HAP-1 (cell line): ENCODE measurements around the gene XYLT1.
"Not testable (repeated sequence)": the region's sequence is repeated elsewhere in the genome, so short reads cannot be mapped to it uniquely, and the experiment has no call there.

Experiments used
- DNase-seq, 2 experiments: peaks; one replicate each; pipeline ENCODE4 v3.0.0-alpha.2; 2016 to 2020; ENCODE audit warnings: low spot score in 2 of 2
- H3K27me3 ChIP-seq: fragments of 250-450 bp; sonication (Bioruptor Pico); 2 replicates; pipeline ENCODE4 v1.5.1; 2020; ENCODE audit warnings: low read depth, mild to moderate bottlenecking, moderate library complexity
- H3K36me3 ChIP-seq: fragments of 250-450 bp; sonication (Bioruptor Pico); replicated peaks from 2 replicates; pipeline ENCODE4 v1.5.1; 2020; ENCODE audit warnings: mild to moderate bottlenecking
- H3K4me1 ChIP-seq: fragments of 250-450 bp; sonication (Bioruptor Pico); 2 replicates; pipeline ENCODE4 v1.5.1; 2020; ENCODE audit warnings: mild to moderate bottlenecking
- H3K4me3 ChIP-seq: fragments of 250-450 bp; sonication (Bioruptor Pico); 2 replicates; pipeline ENCODE4 v1.5.1; 2020; ENCODE audit warnings: mild to moderate bottlenecking, moderate library complexity
- H3K9me3 ChIP-seq: fragments of 250-450 bp; sonication (Bioruptor Pico); 2 replicates; pipeline ENCODE4 v1.5.1; 2020; ENCODE audit warnings: mild to moderate bottlenecking, moderate library complexity
- in situ Hi-C: fragments of 300-500 bp; cut with MboI; formaldehyde crosslinking; loops from 3 replicates; pipeline ENCODE4 v1.14.3; 2020; ENCODE audit warnings: low sequenced_read_pairs, inconsistent platforms, mixed read lengths

Gene XYLT1

DNA sequence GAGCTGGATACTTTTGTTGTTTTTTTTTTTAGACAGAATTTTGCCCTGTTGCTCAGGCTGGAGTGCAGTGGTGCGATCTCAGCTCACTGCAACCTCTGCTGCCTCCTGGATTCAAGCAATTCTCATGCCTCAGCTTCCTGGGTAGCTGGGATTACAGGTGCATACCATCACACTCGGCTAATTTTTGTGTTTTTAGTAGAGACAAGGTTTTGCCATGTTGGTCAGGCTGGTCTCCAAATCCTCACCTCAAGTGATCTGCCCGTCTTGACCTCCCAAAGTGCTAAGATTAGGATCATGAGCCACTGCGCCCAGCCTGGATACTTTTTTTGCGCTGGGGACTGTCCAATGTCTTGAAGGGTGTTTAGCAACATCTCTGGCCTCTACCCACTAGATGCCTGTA lies 32.6 kb upstream of the XYLT1 start:
- in situ Hi-C loops, result no loop called here
- DNase-seq, result no peak
- no peaks in the 10 kb centered on the region for H3K4me1 ChIP-seq
- no peaks in the 10 kb centered on the region for H3K36me3 ChIP-seq
- H3K9me3 ChIP-seq, result no peaks in the 10 kb centered on the region
- no peak overlapping the region for H3K4me3 ChIP-seq
- H3K27me3 ChIP-seq, result no peaks in the 10 kb centered on the region

DNA sequence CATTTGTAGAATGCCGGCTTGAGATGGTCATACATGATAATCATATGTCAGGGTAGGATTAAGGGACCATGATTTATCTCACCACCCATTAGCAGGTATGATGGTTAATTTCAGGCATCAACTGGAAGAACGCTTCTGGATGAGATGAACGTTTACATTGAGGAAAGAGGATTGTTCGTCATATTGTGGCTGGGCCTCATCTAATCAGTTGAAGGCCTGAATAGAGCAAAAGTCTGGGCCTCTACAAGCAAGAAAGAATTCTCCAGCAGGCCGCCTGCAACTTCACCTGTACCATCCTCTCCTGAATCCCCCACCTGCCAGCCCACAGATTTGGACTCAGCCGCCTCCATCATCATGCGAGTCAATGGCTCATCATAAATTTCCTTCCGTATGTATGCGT lies 30.6 kb upstream of the XYLT1 start:
- H3K9me3 ChIP-seq, result no peaks in the 10 kb centered on the region
- no peaks in the 10 kb centered on the region for H3K27me3 ChIP-seq
- no peaks in the 10 kb centered on the region for H3K4me1 ChIP-seq
- H3K4me3 ChIP-seq, result no peak overlapping the region
- in situ Hi-C loops, result no loop called here
- DNase-seq, result no peak
- no peaks in the 10 kb centered on the region for H3K36me3 ChIP-seq

DNA sequence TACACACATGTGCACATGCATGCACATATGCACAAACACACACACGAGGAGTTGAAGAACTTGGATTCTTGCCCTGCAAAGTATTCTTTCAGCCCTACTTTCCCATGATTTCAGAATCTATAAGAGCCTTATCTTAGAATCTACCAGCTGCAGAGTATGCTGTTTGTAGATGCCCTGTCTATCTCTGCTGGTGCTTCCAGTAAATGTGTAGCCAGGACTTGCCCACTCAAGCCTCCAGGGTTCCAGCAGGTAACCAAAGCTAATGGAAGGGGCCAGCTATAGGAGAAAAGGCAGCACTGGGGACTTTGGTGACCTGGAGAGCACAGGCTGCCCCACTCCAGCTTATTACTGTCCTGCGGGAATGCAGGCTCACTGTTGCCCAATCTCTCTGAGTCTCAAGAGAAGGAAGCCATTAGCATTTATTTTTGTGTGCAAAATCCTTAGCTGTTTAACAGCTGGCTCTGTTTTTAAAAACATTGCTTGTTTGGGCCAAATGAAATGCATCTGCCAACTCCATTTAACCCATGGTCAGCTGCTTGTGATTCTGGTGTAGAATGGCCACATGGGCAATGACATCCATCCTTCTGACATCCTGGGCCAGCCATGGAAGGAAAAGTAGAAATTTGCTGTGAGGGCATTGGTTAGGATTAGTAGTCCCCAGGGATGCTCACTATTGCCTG lies 28.6 kb upstream of the XYLT1 start:
- Histone ChIP-seq H3K27me3 (no peaks in the 10 kb centered on the region), H3K9me3 (no peaks in the 10 kb centered on the region)
- in situ Hi-C loops, result no loop called here

DNA sequence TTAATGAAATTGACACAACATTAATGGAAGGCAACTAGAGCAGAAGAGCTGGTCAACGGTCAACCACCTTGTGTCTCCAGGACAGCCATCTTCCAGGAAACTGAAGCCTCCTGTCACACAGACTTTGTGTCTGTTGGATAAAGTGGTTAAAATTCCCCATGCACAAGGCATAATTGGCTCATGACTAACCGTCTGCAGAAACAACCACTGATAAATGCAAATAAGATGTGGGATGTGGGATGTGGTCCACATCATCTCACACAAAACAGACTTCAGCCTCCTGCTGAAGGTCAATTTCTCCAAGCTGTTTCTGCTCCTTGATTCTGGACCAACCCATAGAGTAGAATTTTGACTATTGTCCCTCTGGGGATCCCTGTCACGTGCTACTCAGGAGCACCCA lies 26.9 kb upstream of the XYLT1 start:
- no peaks in the 10 kb centered on the region for H3K9me3 ChIP-seq
- DNase-seq, result no peak
- no peak overlapping the region for H3K4me3 ChIP-seq
- no peaks in the 10 kb centered on the region for H3K36me3 ChIP-seq
- in situ Hi-C loops, result no loop called here
- no peaks in the 10 kb centered on the region for H3K27me3 ChIP-seq
- no peaks in the 10 kb centered on the region for H3K4me1 ChIP-seq

More for the DNA sequence above, 28.6 kb upstream of the XYLT1 start:
- Histone ChIP-seq H3K4me1 (no peaks in the 10 kb centered on the region), H3K4me3 (no peak overlapping the region), H3K36me3 (no peaks in the 10 kb centered on the region)
- DNase-seq, result no peak

DNA sequence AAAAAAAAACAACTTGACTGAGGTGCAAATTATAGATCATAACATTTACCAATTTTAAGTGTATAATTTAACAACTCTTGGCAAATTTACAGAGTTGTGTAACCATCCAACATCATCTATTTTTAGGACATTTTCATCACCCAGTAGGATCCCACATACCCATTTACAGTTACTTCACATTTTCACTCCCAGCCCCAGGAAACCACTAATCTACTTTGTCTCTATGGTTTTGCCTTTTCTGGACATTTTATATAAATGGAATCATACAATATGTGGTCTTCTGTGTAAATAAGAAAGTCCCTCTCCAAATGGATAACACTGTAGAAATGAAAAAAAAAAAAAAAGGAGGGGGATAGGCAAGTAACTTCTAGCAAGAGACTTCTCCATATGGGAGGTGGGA lies 26.1 kb upstream of the XYLT1 start:
- H3K4me1 ChIP-seq, result no peaks in the 10 kb centered on the region
- H3K27me3 ChIP-seq, result no peaks in the 10 kb centered on the region
- H3K4me3 ChIP-seq, result no peak overlapping the region
- DNase-seq, result no peak
- in situ Hi-C loops, result no loop called here
- no peaks in the 10 kb centered on the region for H3K9me3 ChIP-seq
- H3K36me3 ChIP-seq, result no peaks in the 10 kb centered on the region

DNA sequence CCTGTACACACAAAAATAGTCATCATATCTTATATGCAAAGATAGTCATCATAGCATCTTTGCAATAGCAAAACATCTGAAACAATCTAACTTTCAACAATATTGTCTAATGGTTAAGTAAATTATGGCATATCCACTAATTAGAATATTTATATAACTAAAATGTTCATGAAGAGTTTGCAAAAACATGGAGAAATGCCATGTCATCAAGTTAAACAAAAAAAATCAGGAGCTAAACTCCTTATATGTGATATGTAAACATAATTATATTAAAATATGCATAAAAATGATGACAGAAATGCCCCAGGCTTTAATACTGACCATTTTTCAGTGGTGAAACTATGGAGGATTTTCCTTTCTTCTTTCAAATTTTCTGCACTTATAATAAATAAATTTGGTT lies 22.3 kb upstream of the XYLT1 start:
- no peak overlapping the region for H3K4me3 ChIP-seq
- in situ Hi-C loops, result no loop called here

DNA sequence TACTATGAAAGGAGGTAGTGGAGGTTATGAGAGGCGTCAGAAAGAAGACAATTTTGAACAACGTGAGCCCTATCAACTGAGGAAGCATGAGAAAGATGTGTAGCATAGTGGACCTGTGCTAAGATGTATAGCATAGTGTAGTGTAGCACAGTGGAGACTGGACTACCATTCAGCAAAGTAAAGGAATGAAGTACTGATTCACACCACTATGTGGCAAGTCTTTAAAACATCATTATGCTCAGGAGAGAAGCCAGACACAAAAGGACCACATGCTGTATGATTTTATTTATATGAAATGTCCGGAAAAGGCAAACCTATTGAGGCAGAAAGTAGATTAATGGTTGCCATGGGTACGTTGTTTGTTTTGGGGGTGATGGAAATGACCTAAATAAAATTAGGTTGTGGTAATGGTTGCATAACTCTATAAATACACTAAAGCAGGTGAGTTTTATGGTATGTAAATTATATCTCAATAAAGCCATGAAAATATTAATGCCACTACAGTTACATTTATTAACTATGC lies 20.4 kb upstream of the XYLT1 start:
- Histone ChIP-seq H3K36me3 (no peaks in the 10 kb centered on the region), H3K4me3 (no peak overlapping the region), H3K27me3 (no peaks in the 10 kb centered on the region), H3K9me3 (no peaks in the 10 kb centered on the region), H3K4me1 (no peaks in the 10 kb centered on the region)
- no peak for DNase-seq
- in situ Hi-C loops, result no loop called here

More for the DNA sequence above, 22.3 kb upstream of the XYLT1 start:
- Histone ChIP-seq H3K9me3 (no peaks in the 10 kb centered on the region), H3K36me3 (no peaks in the 10 kb centered on the region), H3K27me3 (no peaks in the 10 kb centered on the region), H3K4me1 (no peaks in the 10 kb centered on the region)
- no peak for DNase-seq

DNA sequence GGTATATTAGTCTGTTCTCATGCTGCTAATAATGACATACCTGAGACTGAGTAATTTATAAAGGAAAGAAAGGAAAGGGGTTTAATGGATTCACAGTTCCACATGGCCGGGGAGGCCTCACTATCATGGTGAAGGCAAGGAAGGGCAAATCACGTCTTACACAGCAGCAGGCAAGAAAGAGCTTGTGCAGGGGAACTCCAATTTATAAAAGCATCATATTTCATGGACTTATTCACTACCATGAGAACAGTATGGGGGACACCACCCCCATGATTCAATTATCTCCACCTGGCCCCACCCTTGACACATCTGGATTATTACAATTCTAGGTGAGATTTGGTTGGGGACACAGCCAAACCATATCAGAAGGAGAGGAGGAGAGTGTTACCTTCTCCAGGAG lies 17.7 kb upstream of the XYLT1 start:
- in situ Hi-C loops, result no loop called here
- Histone ChIP-seq H3K27me3 (no peaks in the 10 kb centered on the region), H3K36me3 (no peaks in the 10 kb centered on the region), H3K4me1 (no peaks in the 10 kb centered on the region), H3K9me3 (no peaks in the 10 kb centered on the region), H3K4me3 (no peak overlapping the region)
- no peak for DNase-seq

DNA sequence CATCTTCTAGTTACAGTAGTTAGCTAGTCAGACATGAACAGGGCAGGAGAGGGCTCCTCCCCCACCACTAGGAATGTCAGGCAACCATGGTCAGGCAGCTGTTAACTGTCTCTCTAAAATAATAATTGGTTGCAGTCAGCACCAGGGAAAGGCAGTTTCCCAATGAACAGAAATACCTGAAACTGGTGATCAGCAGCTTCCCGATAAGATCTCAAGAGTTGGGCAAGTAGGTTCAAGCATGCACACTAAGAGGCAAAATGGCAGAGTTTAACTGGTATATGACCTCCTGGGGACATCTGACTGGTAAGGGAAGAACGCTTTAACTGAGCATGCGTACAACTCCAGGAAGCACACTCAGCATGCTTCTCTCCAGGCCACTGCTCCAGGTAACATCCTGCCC lies 12.6 kb upstream of the XYLT1 start:
- H3K4me3 ChIP-seq, result no peak overlapping the region
- no peaks in the 10 kb centered on the region for H3K4me1 ChIP-seq
- in situ Hi-C loops, result no loop called here
- no peaks in the 10 kb centered on the region for H3K36me3 ChIP-seq
- no peaks in the 10 kb centered on the region for H3K9me3 ChIP-seq
- DNase-seq, result no peak
- no peaks in the 10 kb centered on the region for H3K27me3 ChIP-seq

DNA sequence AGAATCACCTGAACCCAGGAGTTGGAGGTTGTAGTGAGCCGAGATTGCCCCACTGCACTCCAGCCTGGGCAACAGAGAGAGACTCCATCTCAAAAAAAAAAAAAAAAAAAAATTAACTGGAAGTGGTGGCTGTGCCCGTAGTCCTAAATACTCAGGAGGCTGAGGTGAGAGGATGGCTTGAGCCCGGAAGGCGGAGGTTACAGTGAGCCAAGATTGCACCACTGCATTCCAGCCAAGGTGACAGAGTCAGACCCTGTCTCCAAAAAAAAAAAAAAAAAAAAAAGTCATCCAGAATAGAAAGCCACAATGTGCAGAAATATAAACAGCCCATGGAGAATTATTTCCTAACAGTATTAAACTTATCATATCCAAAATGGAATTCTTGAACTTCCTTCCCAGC lies 11.6 kb upstream of the XYLT1 start:
- DNase-seq, H3K9me3 ChIP-seq, H3K4me1 ChIP-seq, H3K36me3 ChIP-seq, H3K27me3 ChIP-seq, H3K4me3 ChIP-seq, in situ Hi-C loops: not testable (repeated sequence)

DNA sequence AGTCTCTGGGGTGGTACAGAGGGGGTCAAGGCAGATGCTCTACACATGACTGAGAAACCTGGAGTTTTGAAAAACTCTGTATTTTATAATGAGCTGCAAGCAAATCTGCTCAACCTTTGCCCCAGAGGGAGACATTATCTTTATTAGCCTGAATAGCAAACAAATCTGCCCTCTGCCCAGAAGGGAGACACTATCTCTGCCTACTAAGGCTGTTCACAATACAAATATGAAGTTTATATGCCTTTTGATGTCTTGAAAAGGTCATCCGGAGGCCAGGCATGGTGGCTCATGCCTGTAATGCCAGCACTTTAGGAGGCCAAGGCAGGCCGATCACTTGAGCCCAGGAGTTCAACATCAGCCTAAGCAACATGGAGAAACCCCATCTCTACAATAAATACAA lies 11.0 kb upstream of the XYLT1 start:
- no peak for DNase-seq
- Histone ChIP-seq H3K27me3 (no peaks in the 10 kb centered on the region), H3K9me3 (no peaks in the 10 kb centered on the region), H3K36me3 (no peaks in the 10 kb centered on the region), H3K4me3 (no peak overlapping the region), H3K4me1 (no peaks in the 10 kb centered on the region)
- in situ Hi-C loops, result no loop called here

DNA sequence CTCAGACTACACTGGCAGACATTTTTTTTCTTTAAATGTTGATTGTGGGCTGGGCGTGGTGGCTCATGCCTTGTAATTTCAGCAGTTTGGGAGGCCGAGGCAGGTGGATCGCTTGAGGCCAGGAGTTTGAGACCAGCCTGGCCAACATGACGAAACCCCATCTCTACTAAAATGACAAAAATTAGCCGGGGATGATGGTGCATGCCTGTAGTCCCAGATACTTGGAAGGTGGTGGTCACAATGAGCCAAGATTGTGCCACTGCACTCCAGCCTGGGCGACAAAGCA lies 6.4 kb upstream of the XYLT1 start:
- H3K36me3 ChIP-seq, DNase-seq, in situ Hi-C loops, H3K9me3 ChIP-seq, H3K4me3 ChIP-seq, H3K4me1 ChIP-seq, H3K27me3 ChIP-seq: not testable (repeated sequence)

DNA sequence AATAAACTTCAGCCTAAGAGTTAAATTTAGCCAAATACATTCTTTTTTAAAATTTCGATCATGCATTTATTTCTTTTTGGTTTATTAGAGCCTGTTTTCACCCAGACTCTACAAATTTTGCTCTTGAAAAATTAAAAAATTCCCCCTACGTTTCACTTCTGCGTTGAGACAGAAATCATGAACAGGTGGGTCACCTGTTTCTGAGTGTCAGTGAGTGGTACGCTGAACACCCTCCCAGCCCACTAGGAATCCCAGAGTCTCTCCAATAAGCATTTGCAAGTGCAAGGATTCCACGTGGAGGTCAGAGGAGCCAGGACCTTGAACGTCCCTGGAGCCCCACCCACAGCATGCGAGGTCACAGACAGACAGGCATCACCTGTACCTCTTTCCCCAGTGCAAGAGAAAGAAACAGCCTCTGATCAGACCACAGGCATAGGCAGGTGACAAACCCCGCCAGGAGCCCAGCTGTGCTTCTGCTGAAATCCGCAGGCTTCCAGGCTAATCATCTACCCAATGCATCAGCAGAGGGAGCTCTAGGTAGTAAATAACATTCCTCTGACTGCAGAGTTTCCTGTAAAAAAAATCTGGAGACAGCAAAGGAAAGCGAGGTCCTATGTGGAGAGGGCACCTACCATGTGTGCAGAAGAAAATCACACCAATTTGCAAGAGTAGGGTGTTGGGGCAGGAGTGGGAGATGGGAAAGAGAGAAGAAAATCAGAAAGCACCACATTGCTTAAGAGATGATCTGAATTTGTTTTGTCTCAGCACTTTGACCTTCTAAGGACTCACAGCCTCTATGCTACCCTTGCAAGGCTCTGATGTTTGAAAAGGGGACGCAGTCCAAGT lies 5.9 kb upstream of the XYLT1 start:
- Histone ChIP-seq H3K9me3 (no peaks in the 10 kb centered on the region), H3K27me3 (no peaks in the 10 kb centered on the region), H3K36me3 (no peaks in the 10 kb centered on the region), H3K4me3 (no peak overlapping the region), H3K4me1 (no peaks in the 10 kb centered on the region)
- in situ Hi-C loops, result no loop called here
- no peak for DNase-seq

DNA sequence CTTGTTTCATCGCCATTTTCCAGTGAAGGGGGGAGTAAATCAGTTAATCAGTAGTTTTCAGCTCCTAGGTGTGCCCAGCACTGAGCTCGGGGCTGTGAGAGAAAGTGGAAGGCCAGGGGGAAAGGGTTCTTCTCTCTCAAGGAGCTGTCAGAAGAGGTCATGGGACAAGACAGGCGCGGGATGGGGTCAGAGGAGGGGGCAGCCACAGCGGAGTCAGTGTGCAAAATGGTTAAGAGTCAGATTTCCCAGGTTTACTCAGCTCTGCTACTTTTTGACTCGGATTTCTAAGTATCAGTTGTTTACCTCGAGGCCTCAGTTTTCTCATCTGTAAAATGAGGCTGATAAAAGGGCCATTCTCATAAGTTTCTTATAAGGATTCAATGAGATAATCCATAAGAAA lies 4.3 kb upstream of the XYLT1 start:
- Histone ChIP-seq H3K4me3 (no peak overlapping the region), H3K27me3 (peaks cover 1% of the 10 kb centered on the region), H3K4me1 (no peaks in the 10 kb centered on the region), H3K9me3 (no peaks in the 10 kb centered on the region), H3K36me3 (no peaks in the 10 kb centered on the region)
- DNase-seq, result no peak
- in situ Hi-C loops, result no loop called here
